GM12878 (cell line): Measurements from ENCODE around the gene RNF11. TPM values are rescaled to one million over a fixed set of nuclear protein-coding genes. Genes with fewer than 3 reads are reported as not detected.

Experiments used
- BCL3 ChIP-seq: IDR thresholded peaks from 2 replicates; pipeline ENCODE4 v1.6.1; 2011; ENCODE audit warnings: borderline replicate concordance, low read depth, mild to moderate bottlenecking, moderate library complexity, low read length; ENCODE audit not compliant: insufficient read depth, poor library complexity, severe bottlenecking
- BRCA1 ChIP-seq: IDR thresholded peaks from 2 replicates; pipeline ENCODE4 v1.6.1; 2011; ENCODE audit warnings: low read depth, low read length, improper control_type of control experiment
- CREM ChIP-seq: IDR thresholded peaks from 2 replicates; pipeline ENCODE4 v1.6.1; 2014; ENCODE audit warnings: antibody characterized with exemption, low read depth
- DPF2 ChIP-seq: fragments of 450-650 bp; IDR thresholded peaks from 2 replicates; pipeline ENCODE4 v1.6.1; 2017; ENCODE audit warnings: mild to moderate bottlenecking
- EED ChIP-seq: sonication (generic); IDR thresholded peaks from 2 replicates; pipeline ENCODE4 v1.6.1; 2016; ENCODE audit warnings: antibody characterized with exemption, low read depth
- IRF4 ChIP-seq: IDR thresholded peaks from 2 replicates; pipeline ENCODE4 v1.6.1; 2011; ENCODE audit warnings: low read depth, low read length
- KLF5 ChIP-seq: fragments of 450-650 bp; IDR thresholded peaks from 2 replicates; pipeline ENCODE4 v1.6.1; 2014; ENCODE audit warnings: mild to moderate bottlenecking; ENCODE audit not compliant: partially characterized antibody
- MLLT1 ChIP-seq: fragments of 450-650 bp; IDR thresholded peaks from 2 replicates; pipeline ENCODE4 v1.6.1; 2016; ENCODE audit warnings: mild to moderate bottlenecking
- NFIC ChIP-seq: IDR thresholded peaks from 2 replicates; pipeline ENCODE4 v1.6.1; 2012; ENCODE audit warnings: low read depth, mild to moderate bottlenecking, inconsistent platforms, low read length, moderate library complexity
- NR2F1 ChIP-seq: fragments of 450-650 bp; conservative IDR thresholded peaks from 2 replicates; pipeline ENCODE4 v1.6.1; 2017; ENCODE audit warnings: mild to moderate bottlenecking
- PAX5 ChIP-seq: IDR thresholded peaks from 2 replicates; pipeline ENCODE4 v1.6.1; 2011; ENCODE audit warnings: low read depth, low read length, borderline replicate concordance
- PAX8 ChIP-seq: fragments of 450-650 bp; IDR thresholded peaks from 2 replicates; pipeline ENCODE4 v1.6.1; 2017; ENCODE audit warnings: mild to moderate bottlenecking, moderate library complexity
- POU2F2 ChIP-seq: IDR thresholded peaks from 3 replicates; pipeline ENCODE4 v1.6.1; 2011; ENCODE audit warnings: low read depth, mild to moderate bottlenecking, low read length, borderline replicate concordance
- SREBF2 ChIP-seq: IDR thresholded peaks from 2 replicates; pipeline ENCODE4 v1.6.1; 2012; ENCODE audit warnings: mild to moderate bottlenecking, low read length
- WRNIP1 ChIP-seq: IDR thresholded peaks from 2 replicates; pipeline ENCODE4 v1.6.1; 2011; ENCODE audit warnings: low read depth, low read length, improper control_type of control experiment, borderline replicate concordance
- ZNF687 ChIP-seq: fragments of 450-650 bp; IDR thresholded peaks from 2 replicates; pipeline ENCODE4 v1.6.1; 2017; ENCODE audit warnings: mild to moderate bottlenecking, moderate library complexity
- polyA plus RNA-seq, 11 experiments: library from polyadenylated mRNA; depleted of rRNA in 4 of 11; unstranded in 6 of 11; stranded (reverse) in 5 of 11; fragments of >200 nt; fragmentation: Nextera tagmentation in 4 of 11; fragmentation: Illumina TruSeq in 1 of 11; extraction: Ambion mirVana in 4 of 11; extraction: Trizol in 1 of 11; gene quantifications; 1 replicate in 1 of 11; 2 replicates in 10 of 11; pipeline versions ENCODE4 v1.2.1 to v1.2.3, GENCODE V29; 2011 to 2016; ENCODE audit warnings: inconsistent platforms in 2 of 11, missing spikeins in 2 of 11, low read depth in 1 of 11
- total RNA-seq, 4 experiments: library from RNA; depleted of rRNA in 3 of 4; stranded (reverse); fragments of >200 nt in 3 of 4; fragmentation: Illumina TruSeq in 1 of 4; extraction: Trizol in 1 of 4; gene quantifications; 2 replicates each; pipeline versions ENCODE4 v1.2.1 to v1.2.3, GENCODE V29; 2013 to 2021
- TF ChIP-seq, protein P1 (sequence below): IDR thresholded peaks from 2 replicates; pipeline ENCODE4 v1.6.1; 2012; ENCODE audit warnings: low read length, inconsistent platforms
- TF ChIP-seq, protein P2 (sequence below): fragments of 150-350 bp; IDR thresholded peaks from 2 replicates; pipeline ENCODE4 v1.6.1; 2014; ENCODE audit warnings: mild to moderate bottlenecking, low read depth, low read length

The RNF11 gene
- total and polyA plus RNA-seq, 10 of the 15 experiments (the other 5 are each of a cell fraction or from before 2014, with no cell fraction given) = 9.5 to 43.6 (median 32.3) TPM

- TF ChIP-seq WRNIP1 (no peak), NR2F1 (no peak), ZNF687 (no peak), PAX8 (no peak), KLF5 (no peak), MLLT1 (no peak), POU2F2 (no peak), BRCA1 (no peak), BCL3 (no peak), SREBF2 (no peak), CREM (peak; percentile 48), DPF2 (no peak), IRF4 (peak; percentile 29; the same call in 1 of the 2 replicates), NFIC (no peak), PAX5 (no peak), EED (no peak)
- TF ChIP-seq, protein P1, sequence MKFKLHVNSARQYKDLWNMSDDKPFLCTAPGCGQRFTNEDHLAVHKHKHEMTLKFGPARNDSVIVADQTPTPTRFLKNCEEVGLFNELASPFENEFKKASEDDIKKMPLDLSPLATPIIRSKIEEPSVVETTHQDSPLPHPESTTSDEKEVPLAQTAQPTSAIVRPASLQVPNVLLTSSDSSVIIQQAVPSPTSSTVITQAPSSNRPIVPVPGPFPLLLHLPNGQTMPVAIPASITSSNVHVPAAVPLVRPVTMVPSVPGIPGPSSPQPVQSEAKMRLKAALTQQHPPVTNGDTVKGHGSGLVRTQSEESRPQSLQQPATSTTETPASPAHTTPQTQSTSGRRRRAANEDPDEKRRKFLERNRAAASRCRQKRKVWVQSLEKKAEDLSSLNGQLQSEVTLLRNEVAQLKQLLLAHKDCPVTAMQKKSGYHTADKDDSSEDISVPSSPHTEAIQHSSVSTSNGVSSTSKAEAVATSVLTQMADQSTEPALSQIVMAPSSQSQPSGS = no peak
- TF ChIP-seq, protein P2, sequence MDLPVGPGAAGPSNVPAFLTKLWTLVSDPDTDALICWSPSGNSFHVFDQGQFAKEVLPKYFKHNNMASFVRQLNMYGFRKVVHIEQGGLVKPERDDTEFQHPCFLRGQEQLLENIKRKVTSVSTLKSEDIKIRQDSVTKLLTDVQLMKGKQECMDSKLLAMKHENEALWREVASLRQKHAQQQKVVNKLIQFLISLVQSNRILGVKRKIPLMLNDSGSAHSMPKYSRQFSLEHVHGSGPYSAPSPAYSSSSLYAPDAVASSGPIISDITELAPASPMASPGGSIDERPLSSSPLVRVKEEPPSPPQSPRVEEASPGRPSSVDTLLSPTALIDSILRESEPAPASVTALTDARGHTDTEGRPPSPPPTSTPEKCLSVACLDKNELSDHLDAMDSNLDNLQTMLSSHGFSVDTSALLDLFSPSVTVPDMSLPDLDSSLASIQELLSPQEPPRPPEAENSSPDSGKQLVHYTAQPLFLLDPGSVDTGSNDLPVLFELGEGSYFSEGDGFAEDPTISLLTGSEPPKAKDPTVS = no peak
- TF ChIP-seq, all 136 proteins: peak for 5
Observed at GRCh38 chr1:51301844-51302162, 65.7 kb downstream of the RNF11 start (continued).
